ENCODE results near the gene DEGS2. TPM values are rescaled to one million over a fixed set of nuclear protein-coding genes. Genes with fewer than 3 reads are reported as not detected.

The DEGS2 gene
- total RNA-seq, 1 experiment from 2014 or later: 1.8 TPM

- TF ChIP-seq REST (IDR thresholded peaks at IDR 0.05; ENCODE audit: low read depth) (no peak), EGR1 (IDR thresholded peaks at IDR 0.05; ENCODE audit: low read depth) (no peak), RAD21 (IDR thresholded peaks at IDR 0.05; ENCODE audit: low read depth) (no peak), ATF3 (IDR thresholded peaks at IDR 0.05) (no peak), SP1 (IDR thresholded peaks at IDR 0.05; ENCODE audit: low read depth) (no peak), TCF7L2 (IDR thresholded peaks at IDR 0.05; ENCODE audit: borderline replicate concordance, extremely low read depth, insufficient read depth, insufficient read length) (no peak), POLR2AphosphoS5 (IDR thresholded peaks at IDR 0.05; ENCODE audit: low read depth, low read length) (no peak), SRF (IDR thresholded peaks at IDR 0.05; ENCODE audit: low read depth) (no peak), JUND (IDR thresholded peaks at IDR 0.05) (no peak), CEBPB (IDR thresholded peaks at IDR 0.05; ENCODE audit: low read depth) (no peak), CTCF (IDR thresholded peaks at IDR 0.05 in 2 of 3, conservative IDR thresholded peaks at IDR 0.05 in 1 of 3; ENCODE audit: borderline replicate concordance in 1 of 3, insufficient read depth in 1 of 3, low read depth in 2 of 3, low read length in 2 of 3) (no peak), ZFX (IDR thresholded peaks at IDR 0.05) (no peak), YY1 (IDR thresholded peaks at IDR 0.05; ENCODE audit: extremely low read depth, insufficient replicate concordance, low read depth, low read length) (no peak), SIN3A (IDR thresholded peaks at IDR 0.05; ENCODE audit: low read depth) (no peak), MAX (IDR thresholded peaks at IDR 0.05) (no peak), ZNF274 (IDR thresholded peaks at IDR 0.05; ENCODE audit: low read depth, low read length) (no peak), EZH2 (IDR thresholded peaks at IDR 0.05) (no peak), CBX3 (IDR thresholded peaks at IDR 0.05; ENCODE audit: low read depth) (no peak), FOSL1 (IDR thresholded peaks at IDR 0.05; ENCODE audit: low read depth) (no peak), ELF1 (IDR thresholded peaks at IDR 0.05; ENCODE audit: borderline replicate concordance, low read depth) (no peak)
- Histone ChIP-seq H3K9me3 (ENCODE audit: control insufficient read depth in 1 of 2, insufficient read depth in 1 of 2, low read depth in 1 of 2, low read length in 2 of 2) (no peaks in the 10 kb centered on the region), H3K4me1 (ENCODE audit: control insufficient read depth in 1 of 2, insufficient read depth in 2 of 2, low read length in 2 of 2) (peaks cover 0 to 1% of the 10 kb centered on the region in 2 experiments; a peak in 1 of 4 replicates), H3K36me3 (ENCODE audit: control insufficient read depth in 1 of 2, insufficient read depth in 2 of 2, low read length in 2 of 2) (no peaks in the 10 kb centered on the region), H4K20me1 (ENCODE audit: insufficient read depth) (no peaks in the 10 kb centered on the region), H3K4me3 (replicated peaks in 1 of 2; ENCODE audit: low read depth in 1 of 2, low read length in 2 of 2) (no peak overlapping the region), H3K9ac (ENCODE audit: low read length) (no peak overlapping the region), H3K27ac (ENCODE audit: low read depth, low read length) (no peak overlapping the region), H2AFZ (ENCODE audit: low read depth, low read length, poor library complexity, severe bottlenecking) (no peak overlapping the region), H3K79me2 (ENCODE audit: insufficient read depth, low read length) (no peaks in the 10 kb centered on the region), H3K4me2 (ENCODE audit: low read length) (no peak overlapping the region), H3K9me2 (ENCODE audit: insufficient read depth) (no peaks in the 10 kb centered on the region), H3K27me3 (ENCODE audit: insufficient read depth, low read length) (no peaks in the 10 kb centered on the region)
- ChIA-PET POLR2A (no interaction called here), RAD21 (ENCODE audit: low non-redundant PET in 1 of 2, low total read pairs in 2 of 2, uncharacterized antibody in 2 of 2, unreplicated experiment in 2 of 2) (no interaction called here), CTCF (no interaction called here)
- BruUV-seq (replicated peaks): no TSS peak
- ATAC-seq: no peak
- no peak for DNase-seq (ENCODE audit: low read depth, low spot score)
- intact Hi-C loops (cut with micrococcal nuclease): no loop called here
Observed at GRCh38 chr14:100102156-100102785, 57.2 kb downstream of the DEGS2 start.
